Activated CD4-positive, alpha-beta memory T cell treated with anti-CD3 and anti-CD28 coated beads for 36 hours (primary cell): ENCODE data around the gene TNNI3. TPM values are rescaled to one million over a fixed set of nuclear protein-coding genes. Genes with fewer than 3 reads are reported as not detected.
"Not testable (repeated sequence)": the region's sequence is repeated elsewhere in the genome, so short reads cannot be mapped to it uniquely, and the experiment has no call there.

Experiments used
- CTCF ChIA-PET: fragments of 350-600 bp; sonication (Branson Sonifier 250); formaldehyde crosslinking; loops from one replicate; lab custom pipeline; 2021; ENCODE audit warnings: antibody characterized with exemption, inconsistent platforms; lab: Charles Lee
- POLR2A ChIA-PET: fragments of 350-600 bp; sonication (Branson Sonifier 250); formaldehyde crosslinking; loops from one replicate; lab custom pipeline; 2021; ENCODE audit warnings: antibody characterized with exemption; lab: Charles Lee
- DNase-seq: peaks from one replicate; pipeline ENCODE4 v3.0.0-alpha.2; 2020
- H3K27ac Mint-ChIP-seq: one replicate; pipeline ENCODE4 v1.8.0; 2021; ENCODE audit warnings: mixed read lengths
- H3K27me3 Mint-ChIP-seq: one replicate; pipeline ENCODE4 v1.8.0; 2021; ENCODE audit warnings: mixed read lengths
- H3K36me3 Mint-ChIP-seq: one replicate; pipeline ENCODE4 v1.8.0; 2021; ENCODE audit warnings: mixed read lengths
- H3K4me1 Mint-ChIP-seq: one replicate; pipeline ENCODE4 v1.8.0; 2021; ENCODE audit warnings: low read depth, mixed read lengths
- H3K4me3 Mint-ChIP-seq: one replicate; pipeline ENCODE4 v1.8.0; 2021; ENCODE audit warnings: mild to moderate bottlenecking, mixed read lengths
- H3K9me3 Mint-ChIP-seq: one replicate; pipeline ENCODE4 v1.8.0; 2021; ENCODE audit warnings: mixed read lengths
- intact Hi-C: fragments of 100-400 bp; cut with micrococcal nuclease; formaldehyde crosslinking; loops from one replicate; pipeline ENCODE4 v1.15.1; 2023
- total RNA-seq, 2 experiments: library from RNA; stranded (reverse); gene quantifications; one replicate each; pipeline ENCODE4 v1.2.3, GENCODE V29; 2021

TNNI3 gene
- not detected for total RNA-seq

DNA sequence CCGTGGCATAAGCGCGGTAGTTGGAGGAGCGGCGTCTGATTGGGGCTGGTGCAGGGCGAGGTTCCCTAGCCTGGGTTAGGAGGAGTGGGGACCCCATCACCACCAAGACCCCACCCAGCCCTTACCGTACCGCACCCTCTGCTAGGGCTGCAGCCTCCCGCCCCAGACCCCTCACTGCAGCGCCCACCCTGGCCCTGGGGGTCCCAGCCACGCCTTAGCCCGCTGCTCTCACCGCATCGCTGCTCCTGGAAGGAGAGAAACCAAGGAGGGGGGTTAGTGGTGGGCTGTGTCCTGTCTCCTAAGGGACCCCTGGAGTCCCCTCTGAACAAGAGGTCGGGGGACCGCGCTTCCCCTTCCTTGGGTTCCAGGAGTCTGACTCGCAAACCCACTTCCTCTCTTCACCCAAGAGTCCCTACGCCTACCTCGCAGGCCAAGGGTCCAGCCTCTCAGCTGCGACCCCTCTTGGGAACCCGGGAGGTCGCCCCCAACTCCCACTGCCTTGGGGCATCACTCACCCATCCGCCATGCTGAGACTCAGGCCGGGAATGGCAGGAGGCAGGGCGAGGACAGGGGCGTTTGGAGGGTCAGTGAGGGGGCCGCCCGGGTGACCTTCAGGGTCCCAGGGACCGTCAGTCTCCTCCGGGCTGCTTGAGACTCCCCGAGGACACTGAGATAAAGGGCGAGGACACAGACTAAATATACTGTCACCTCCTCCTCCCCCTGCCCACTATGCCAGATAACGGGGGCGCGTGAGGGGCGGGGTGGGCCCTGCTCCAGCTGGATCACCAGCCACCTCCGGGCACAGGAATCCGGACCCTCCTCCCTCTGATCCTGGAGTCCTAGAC lies at the start of gene TNNI3:
Gene TNNI3, minus strand, starts transcription at position 669 of the 845 bp plus-strand sequence. Its CDS starts 143 bp downstream, at position 526.
- Mint-ChIP-seq H3K27ac (no peak within 1 kb of the TSS), H3K9me3 (peaks cover 1% of the 10 kb centered on the region), H3K27me3 (peaks cover 30% of the 10 kb centered on the region), H3K4me3 (no peak within 1 kb of the TSS), H3K36me3 (no peaks in the 10 kb centered on the region), H3K4me1 (peaks cover 15% of the 10 kb centered on the region)
- POLR2A ChIA-PET: interaction anchor here (0.7 kb wide), 1 partner anchor 289 kb away, joined by 3 read pairs; no protein-coding TSS in a partner anchor
- DNase-seq: no peak
- CTCF ChIA-PET: interaction anchor here (0.6 kb wide), 1 partner anchor 83 kb away, joined by 3 read pairs; no protein-coding TSS in a partner anchor
- intact Hi-C loops: no loop called here

DNA sequence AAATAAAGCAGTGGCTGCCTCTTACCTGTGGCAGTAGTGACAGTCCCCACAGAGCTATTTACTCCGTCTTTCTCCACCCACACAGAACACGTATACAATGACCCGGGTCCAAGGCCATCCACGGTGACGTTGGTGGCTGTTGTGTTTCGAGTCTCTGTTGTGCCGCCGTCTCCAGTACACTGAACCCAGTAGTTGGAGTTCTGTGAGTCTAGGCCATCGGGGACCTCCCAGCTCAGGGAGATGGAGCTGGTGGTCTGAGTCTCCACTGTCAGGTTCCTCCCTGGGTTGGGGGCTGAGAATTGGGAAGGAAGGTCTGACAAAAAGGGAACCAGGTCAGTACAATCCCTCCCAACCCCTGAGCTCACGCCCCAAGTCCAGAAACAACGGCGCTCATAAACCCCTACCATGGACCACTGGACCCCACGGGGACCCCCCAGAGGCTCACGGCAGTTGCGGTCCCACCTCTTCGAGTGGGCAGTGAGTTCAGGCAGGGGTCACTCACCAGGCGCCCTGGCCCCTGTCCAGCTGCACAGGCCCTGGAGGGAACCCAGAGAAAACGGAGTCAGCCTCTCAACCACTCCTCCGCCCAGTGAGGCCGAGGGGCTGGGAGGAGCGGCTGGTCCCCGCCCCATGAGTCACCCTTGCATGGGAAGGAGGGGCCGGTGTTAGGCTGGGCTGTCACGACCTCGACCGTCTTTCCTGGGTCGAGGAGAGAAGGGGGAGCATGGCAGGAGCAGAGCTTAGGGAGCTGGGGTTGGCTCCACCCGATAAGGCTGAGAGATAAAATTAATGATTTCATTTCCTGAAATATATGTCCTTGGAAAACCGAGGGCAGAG lies 49.4 kb upstream of the TNNI3 start:
- peaks cover 30% of the 10 kb centered on the region for H3K27me3 Mint-ChIP-seq
- intact Hi-C loops: no loop called here
- POLR2A ChIA-PET: no interaction called here
- CTCF ChIA-PET: no interaction called here
- H3K4me3 Mint-ChIP-seq: no peak overlapping the region
- no peaks in the 10 kb centered on the region for H3K36me3 Mint-ChIP-seq
- no peaks in the 10 kb centered on the region for H3K9me3 Mint-ChIP-seq
- DNase-seq: peak; percentile 64
- H3K27ac Mint-ChIP-seq: peak overlapping the region; percentile 23
- peaks cover 2% of the 10 kb centered on the region for H3K4me1 Mint-ChIP-seq

DNA sequence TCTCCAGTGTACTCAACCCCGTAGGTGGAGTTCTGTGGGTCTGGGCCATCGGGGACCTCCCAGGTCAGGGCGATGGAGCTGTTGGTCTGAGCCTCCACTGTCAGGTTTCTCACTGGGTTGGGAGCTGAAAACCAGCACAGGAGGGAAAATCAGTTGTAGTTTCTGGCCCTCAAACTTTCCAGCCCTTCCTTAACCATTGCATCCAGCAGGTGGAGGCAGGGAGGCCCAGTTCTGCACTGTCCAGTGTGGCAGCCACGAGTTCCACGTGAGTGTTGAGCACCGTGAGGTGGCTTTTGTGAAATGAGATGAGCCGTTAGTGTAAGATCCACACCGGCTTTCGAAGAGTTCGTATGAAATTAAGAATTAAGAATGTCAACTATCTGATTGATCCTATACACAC lies 44.7 kb upstream of the TNNI3 start:
- H3K36me3 Mint-ChIP-seq, H3K9me3 Mint-ChIP-seq, POLR2A ChIA-PET, H3K4me1 Mint-ChIP-seq, intact Hi-C loops, CTCF ChIA-PET, H3K27ac Mint-ChIP-seq, H3K4me3 Mint-ChIP-seq: not testable (repeated sequence)
- peaks cover 24% of the 10 kb centered on the region for H3K27me3 Mint-ChIP-seq
- DNase-seq: peak; percentile 20

DNA sequence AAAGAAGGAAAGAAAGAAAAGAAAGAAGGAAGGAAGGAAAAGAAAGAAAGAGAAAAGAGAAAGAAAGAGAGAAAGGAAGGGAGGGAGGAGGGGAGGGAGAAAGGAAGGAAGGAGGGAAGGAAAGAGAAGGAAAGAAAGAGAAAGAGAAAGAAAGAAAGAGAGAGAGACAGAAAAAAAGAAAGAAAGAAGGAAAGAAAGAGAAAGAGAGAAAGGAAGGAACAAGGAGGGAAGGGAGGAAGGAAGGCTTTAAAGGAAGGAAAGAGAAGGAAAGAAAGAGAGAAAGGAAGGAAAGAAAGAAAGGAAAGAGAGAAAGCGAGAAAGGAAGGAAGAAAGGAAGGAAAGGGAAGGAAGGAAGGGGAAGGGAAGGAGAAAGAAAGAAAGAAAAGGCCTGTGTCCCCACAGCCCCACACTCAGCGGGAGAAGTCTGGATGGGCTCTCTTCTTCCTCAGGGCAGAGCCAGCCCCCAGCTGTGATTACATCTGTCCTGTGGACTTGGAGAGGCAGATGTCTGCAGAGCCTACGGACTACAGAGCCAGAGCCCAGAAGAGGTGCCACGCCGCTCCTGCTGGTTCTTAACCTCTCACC lies 42.2 kb upstream of the TNNI3 start:
- Mint-ChIP-seq H3K27ac (no peak overlapping the region), H3K9me3 (no peaks in the 10 kb centered on the region), H3K4me1 (no peaks in the 10 kb centered on the region), H3K4me3 (no peak overlapping the region), H3K27me3 (peaks cover 9% of the 10 kb centered on the region), H3K36me3 (no peaks in the 10 kb centered on the region)
- ChIA-PET POLR2A (no interaction called here), CTCF (interaction anchor here (1.0 kb wide), 1 partner anchor 102 kb away, joined by 5 read pairs; no protein-coding TSS in a partner anchor)
- intact Hi-C loops: no loop called here
- no peak for DNase-seq

DNA sequence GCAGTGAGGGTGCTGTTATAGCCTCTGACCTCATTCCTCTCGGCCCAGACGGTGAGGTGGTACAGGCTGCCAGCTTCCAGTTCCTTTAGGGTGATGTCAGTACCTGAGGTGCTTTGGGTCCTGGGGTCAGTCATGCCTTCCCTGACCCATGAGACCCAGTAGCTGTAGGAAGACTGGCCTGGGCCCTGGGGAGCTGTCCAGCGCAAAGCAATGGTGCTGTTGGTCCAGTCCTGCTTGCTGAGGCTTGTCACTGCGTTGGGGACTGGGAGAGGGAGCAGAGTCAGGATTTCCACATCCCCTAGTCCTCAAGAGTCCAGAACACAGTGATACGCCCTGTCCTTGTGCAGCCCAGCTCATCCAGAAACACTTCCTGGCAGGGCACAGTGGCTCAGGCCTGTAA lies 41.1 kb upstream of the TNNI3 start:
- H3K27me3 Mint-ChIP-seq: peaks cover 7% of the 10 kb centered on the region
- no peak overlapping the region for H3K4me3 Mint-ChIP-seq
- no peaks in the 10 kb centered on the region for H3K9me3 Mint-ChIP-seq
- ChIA-PET CTCF (interaction anchor here (1.0 kb wide), 1 partner anchor 103 kb away, joined by 5 read pairs; no protein-coding TSS in a partner anchor), POLR2A (no interaction called here)
- no peaks in the 10 kb centered on the region for H3K36me3 Mint-ChIP-seq
- no peaks in the 10 kb centered on the region for H3K4me1 Mint-ChIP-seq
- intact Hi-C loops: no loop called here
- no peak overlapping the region for H3K27ac Mint-ChIP-seq
- DNase-seq: no peak

DNA sequence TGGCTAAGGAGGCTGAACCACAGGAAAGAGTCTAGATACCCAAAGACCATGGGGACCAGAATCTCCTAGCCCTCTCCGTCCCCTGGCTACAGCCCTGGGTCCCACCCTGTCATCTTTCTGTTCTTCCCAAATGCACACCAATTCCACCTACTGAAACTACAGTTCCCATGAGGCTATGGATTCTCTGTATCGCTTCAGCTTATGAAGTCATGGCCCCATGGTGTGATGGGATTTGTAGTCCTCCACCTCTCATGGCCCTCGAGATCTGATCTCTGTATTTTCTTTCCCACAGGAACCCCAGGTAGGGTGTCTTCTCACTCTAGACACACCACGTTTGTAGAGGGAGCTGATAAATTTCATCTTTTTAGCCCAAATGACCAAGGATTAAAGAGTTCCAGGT lies 40.0 kb upstream of the TNNI3 start:
- no peak overlapping the region for H3K27ac Mint-ChIP-seq
- intact Hi-C loops: no loop called here
- H3K4me1 Mint-ChIP-seq: no peaks in the 10 kb centered on the region
- DNase-seq: no peak
- peaks cover 7% of the 10 kb centered on the region for H3K27me3 Mint-ChIP-seq
- no peaks in the 10 kb centered on the region for H3K9me3 Mint-ChIP-seq
- ChIA-PET POLR2A (no interaction called here), CTCF (interaction anchor here (1.3 kb wide), 1 partner anchor 104 kb away, joined by 3 read pairs; no protein-coding TSS in a partner anchor)
- no peaks in the 10 kb centered on the region for H3K36me3 Mint-ChIP-seq
- H3K4me3 Mint-ChIP-seq: no peak overlapping the region

DNA sequence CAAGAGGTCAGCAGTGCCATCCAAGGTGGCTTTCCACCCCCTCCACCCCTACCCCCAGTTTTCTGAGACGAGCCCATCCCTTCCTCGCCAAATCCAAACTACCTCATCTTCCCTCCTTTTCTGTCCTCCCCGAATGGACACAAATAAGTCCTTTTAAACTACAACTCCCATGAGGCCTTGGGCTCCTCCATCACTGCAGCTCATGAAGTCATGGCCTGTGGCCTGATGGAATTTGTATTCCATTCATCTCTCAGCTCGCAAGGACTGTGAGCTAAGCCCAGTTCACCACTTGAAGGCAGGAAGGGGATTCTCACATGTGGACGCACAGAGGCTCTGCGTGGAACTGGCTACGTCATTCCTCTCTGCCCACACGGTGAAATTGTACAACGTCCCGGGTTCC lies 39.3 kb upstream of the TNNI3 start:
- peaks cover 7% of the 10 kb centered on the region for H3K27me3 Mint-ChIP-seq
- ChIA-PET CTCF (no interaction called here), POLR2A (no interaction called here)
- no peak overlapping the region for H3K27ac Mint-ChIP-seq
- intact Hi-C loops: no loop called here
- DNase-seq: no peak
- no peak overlapping the region for H3K4me3 Mint-ChIP-seq
- no peaks in the 10 kb centered on the region for H3K36me3 Mint-ChIP-seq
- H3K4me1 Mint-ChIP-seq: no peaks in the 10 kb centered on the region
- H3K9me3 Mint-ChIP-seq: no peaks in the 10 kb centered on the region

DNA sequence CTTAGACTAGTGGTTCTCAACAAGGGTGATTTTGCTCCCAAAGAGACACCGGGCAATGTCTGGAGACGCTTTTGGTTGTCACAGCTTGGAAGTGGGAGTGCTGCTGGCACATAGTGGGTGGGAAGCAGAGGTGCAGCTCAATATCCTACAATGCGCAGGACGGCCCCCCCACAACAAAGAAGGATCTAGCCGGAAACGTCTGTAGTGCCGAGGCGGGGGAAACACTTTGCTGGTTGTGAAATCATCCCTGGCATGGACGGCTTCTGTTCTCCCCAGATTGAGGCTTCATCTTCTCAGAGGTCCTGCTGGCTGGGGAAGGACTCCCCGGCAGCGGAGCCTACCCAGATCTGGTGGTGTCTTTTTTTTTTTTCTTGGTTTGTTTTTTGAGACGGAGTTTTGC lies 35.9 kb upstream of the TNNI3 start:
- no peak overlapping the region for H3K4me3 Mint-ChIP-seq
- CTCF ChIA-PET: no interaction called here
- H3K27ac Mint-ChIP-seq: no peak overlapping the region
- no peaks in the 10 kb centered on the region for H3K9me3 Mint-ChIP-seq
- H3K4me1 Mint-ChIP-seq: no peaks in the 10 kb centered on the region
- intact Hi-C loops: no loop called here
- no peaks in the 10 kb centered on the region for H3K36me3 Mint-ChIP-seq
- peaks cover 9% of the 10 kb centered on the region for H3K27me3 Mint-ChIP-seq
- POLR2A ChIA-PET: no interaction called here
- no peak for DNase-seq

DNA sequence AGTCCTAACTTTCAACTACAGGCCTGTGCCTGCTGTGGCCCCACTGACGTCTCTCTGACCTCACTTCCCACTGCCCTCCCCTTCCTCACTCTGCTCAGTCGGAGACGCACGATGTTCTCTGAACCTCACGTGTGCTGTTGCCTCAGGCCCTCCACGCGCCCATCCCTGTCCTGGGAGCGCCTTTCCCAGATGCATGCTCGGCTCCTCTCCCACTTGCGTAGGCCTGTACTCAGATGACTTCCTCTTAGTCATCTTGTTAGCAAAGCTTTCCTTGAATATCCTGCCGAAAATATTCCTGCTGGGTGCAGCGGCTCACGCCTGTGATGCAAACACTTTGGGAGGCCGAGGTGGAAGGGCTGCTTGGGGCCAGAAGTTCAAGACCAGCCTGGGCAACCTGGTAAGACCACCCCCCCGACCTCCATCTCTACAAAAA lies 31.9 kb upstream of the TNNI3 start:
- CTCF ChIA-PET: no interaction called here
- Mint-ChIP-seq H3K4me3 (no peak overlapping the region), H3K36me3 (no peaks in the 10 kb centered on the region), H3K9me3 (no peaks in the 10 kb centered on the region), H3K4me1 (no peaks in the 10 kb centered on the region), H3K27me3 (peaks cover 11% of the 10 kb centered on the region), H3K27ac (no peak overlapping the region)
- POLR2A ChIA-PET: no interaction called here
- intact Hi-C loops: no loop called here
- no peak for DNase-seq

DNA sequence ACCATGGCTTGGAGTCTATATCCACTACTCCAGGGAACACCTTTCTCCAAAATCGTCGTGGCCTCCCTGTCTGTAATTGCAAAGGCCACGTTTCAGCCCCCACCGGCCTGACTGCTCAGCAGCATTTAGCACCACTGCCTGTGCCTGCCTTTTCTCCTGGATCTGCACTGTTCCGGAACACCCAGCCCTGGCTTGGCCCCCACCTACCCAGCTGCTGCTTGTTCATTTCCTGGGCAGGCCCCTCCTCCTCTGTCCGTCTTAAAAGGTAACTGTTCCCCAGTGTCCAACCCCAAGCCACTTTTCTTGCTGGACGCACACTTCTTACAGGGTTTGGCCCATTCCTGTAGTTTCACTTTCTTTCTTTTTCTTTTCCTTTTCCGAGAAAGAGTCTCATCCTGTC lies 31.1 kb upstream of the TNNI3 start:
- POLR2A ChIA-PET: no interaction called here
- H3K4me3 Mint-ChIP-seq: no peak overlapping the region
- peaks cover 13% of the 10 kb centered on the region for H3K27me3 Mint-ChIP-seq
- no peaks in the 10 kb centered on the region for H3K9me3 Mint-ChIP-seq
- no peaks in the 10 kb centered on the region for H3K4me1 Mint-ChIP-seq
- CTCF ChIA-PET: no interaction called here
- DNase-seq: no peak
- intact Hi-C loops: no loop called here
- H3K36me3 Mint-ChIP-seq: no peaks in the 10 kb centered on the region
- H3K27ac Mint-ChIP-seq: no peak overlapping the region

DNA sequence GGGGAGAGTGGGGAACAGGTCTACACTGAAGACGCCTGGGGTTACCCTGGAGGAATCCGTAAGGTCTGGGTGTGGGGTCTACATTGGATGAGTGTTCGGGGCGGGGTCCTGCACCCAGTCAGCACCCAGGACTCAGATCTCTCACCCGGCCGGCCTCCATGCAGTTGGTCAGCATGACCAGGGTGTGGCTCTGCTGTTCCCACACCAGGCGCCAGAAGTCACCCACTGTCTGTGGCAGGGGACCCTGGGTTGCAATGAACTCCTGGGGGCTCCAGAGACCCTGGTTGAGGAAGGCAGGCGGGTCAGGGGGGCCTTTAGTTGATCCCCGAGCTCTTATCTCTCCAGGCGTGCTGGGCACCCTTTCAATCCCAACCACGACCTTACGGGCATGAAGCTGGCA lies 28.5 kb upstream of the TNNI3 start:
- H3K4me1 Mint-ChIP-seq: no peaks in the 10 kb centered on the region

DNA sequence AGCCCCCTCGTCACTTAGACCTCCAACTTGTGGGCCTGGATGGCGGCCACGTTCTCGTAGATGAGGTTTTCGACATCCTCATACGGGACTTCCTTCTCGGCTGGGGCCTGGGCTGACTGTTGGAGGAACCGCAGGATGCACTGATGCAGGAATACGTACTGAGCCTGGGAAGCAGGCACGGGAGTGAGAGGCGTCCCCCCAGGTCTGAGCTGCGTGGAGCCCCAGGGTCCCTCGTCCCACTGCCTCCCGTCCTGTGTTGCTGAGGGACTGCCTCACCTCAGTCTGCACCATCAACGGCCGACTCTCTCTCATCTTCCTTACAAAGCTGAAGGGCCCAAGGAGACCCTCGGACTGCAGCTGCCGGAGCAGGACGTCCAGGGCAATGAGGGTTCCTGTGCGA lies 24.2 kb upstream of the TNNI3 start:
- ChIA-PET POLR2A (interaction anchor here (0.5 kb wide), 1 partner anchor 285 kb away, joined by 3 read pairs; no protein-coding TSS in a partner anchor), CTCF (no interaction called here)
- H3K9me3 Mint-ChIP-seq: no peaks in the 10 kb centered on the region
- H3K4me3 Mint-ChIP-seq: no peak overlapping the region
- H3K27me3 Mint-ChIP-seq: peaks cover 47% of the 10 kb centered on the region
- peaks cover 16% of the 10 kb centered on the region for H3K4me1 Mint-ChIP-seq
- H3K36me3 Mint-ChIP-seq: no peaks in the 10 kb centered on the region
- no peak overlapping the region for H3K27ac Mint-ChIP-seq
- intact Hi-C loops: no loop called here
- no peak for DNase-seq

More for the DNA sequence above, 28.5 kb upstream of the TNNI3 start:
- no peaks in the 10 kb centered on the region for H3K36me3 Mint-ChIP-seq
- ChIA-PET CTCF (no interaction called here), POLR2A (no interaction called here)
- H3K4me3 Mint-ChIP-seq: no peak overlapping the region
- H3K9me3 Mint-ChIP-seq: no peaks in the 10 kb centered on the region
- intact Hi-C loops: no loop called here
- DNase-seq: no peak
- peaks cover 22% of the 10 kb centered on the region for H3K27me3 Mint-ChIP-seq
- H3K27ac Mint-ChIP-seq: no peak overlapping the region
